HL-60 (cell line): ENCODE measurements around the gene YIF1A.

Source experiments
- DNase-seq, 2 experiments: peaks; one replicate each; pipeline ENCODE4 v3.0.0-alpha.2; 2010 to 2020; ENCODE audit warnings: low read depth in 1 of 2, low spot score in 1 of 2
- H3K27ac ChIP-seq: fragments of 250-450 bp; sonication (Bioruptor Pico); replicated peaks from 2 replicates; pipeline ENCODE4 v1.5.1; 2020; ENCODE audit warnings: mild to moderate bottlenecking, moderate library complexity
- H3K27me3 ChIP-seq: fragments of 250-450 bp; sonication (Bioruptor Pico); 2 replicates; pipeline ENCODE4 v1.5.1; 2021; ENCODE audit warnings: mild to moderate bottlenecking, moderate library complexity; ENCODE audit not compliant: insufficient read depth, poor library complexity, severe bottlenecking
- H3K4me3 ChIP-seq: replicated peaks from 2 replicates; pipeline ENCODE4 v1.5.1; 2011; ENCODE audit warnings: mild to moderate bottlenecking, control low read depth, low read length; ENCODE audit not compliant: insufficient read depth
- CTCF ChIP-seq: IDR thresholded peaks from one replicate; pipeline ENCODE4 v1.5.1; 2011; ENCODE audit warnings: low read length, control low read depth, inconsistent platforms; ENCODE audit not compliant: insufficient read depth
- GABPA ChIP-seq: IDR thresholded peaks from 2 replicates; pipeline ENCODE4 v1.6.1; 2012; ENCODE audit warnings: low read depth
- POLR2AphosphoS5 ChIP-seq: IDR thresholded peaks from 2 replicates; pipeline ENCODE4 v1.6.1; 2012; ENCODE audit warnings: low read depth
- SPI1 ChIP-seq: IDR thresholded peaks from 2 replicates; pipeline ENCODE4 v1.6.1; 2012; ENCODE audit warnings: low read depth, mild to moderate bottlenecking, borderline replicate concordance
- TF ChIP-seq, protein P1 (sequence below): IDR thresholded peaks from 2 replicates; pipeline ENCODE4 v1.6.1; 2012; ENCODE audit warnings: low read depth; ENCODE audit not compliant: insufficient replicate concordance

Gene YIF1A

DNA sequence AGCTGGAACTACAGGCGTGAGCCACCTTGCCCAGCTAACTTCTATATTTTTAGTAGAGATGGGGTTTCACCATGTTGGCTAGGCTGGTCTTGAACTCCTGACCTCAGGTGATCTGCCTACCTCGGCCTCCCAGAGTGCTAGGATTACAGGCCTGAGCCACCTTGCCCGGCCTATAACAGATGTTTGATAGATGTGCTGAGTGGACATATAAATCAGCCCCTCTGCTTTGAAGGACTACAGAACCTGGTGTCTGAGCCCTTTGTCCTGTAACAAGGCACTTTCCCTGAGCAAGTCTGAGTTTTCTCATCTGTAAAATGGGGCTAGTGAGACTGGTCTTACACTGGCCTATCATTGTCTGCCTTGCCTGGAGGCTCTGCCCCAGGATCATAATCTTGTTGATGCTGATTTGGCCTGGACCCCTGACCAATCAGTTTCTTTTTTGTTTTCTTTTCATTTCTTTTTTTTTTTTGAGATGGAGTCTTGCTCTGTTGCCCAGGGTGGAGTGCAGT lies 40.3 kb upstream of the YIF1A start:
- Histone ChIP-seq H3K27me3 (no peaks in the 10 kb centered on the region), H3K4me3 (no peak overlapping the region), H3K27ac (no peak overlapping the region)
- DNase-seq, result no peak
- TF ChIP-seq GABPA (no peak), POLR2AphosphoS5 (no peak), CTCF (no peak), SPI1 (no peak)
- TF ChIP-seq, protein P1, sequence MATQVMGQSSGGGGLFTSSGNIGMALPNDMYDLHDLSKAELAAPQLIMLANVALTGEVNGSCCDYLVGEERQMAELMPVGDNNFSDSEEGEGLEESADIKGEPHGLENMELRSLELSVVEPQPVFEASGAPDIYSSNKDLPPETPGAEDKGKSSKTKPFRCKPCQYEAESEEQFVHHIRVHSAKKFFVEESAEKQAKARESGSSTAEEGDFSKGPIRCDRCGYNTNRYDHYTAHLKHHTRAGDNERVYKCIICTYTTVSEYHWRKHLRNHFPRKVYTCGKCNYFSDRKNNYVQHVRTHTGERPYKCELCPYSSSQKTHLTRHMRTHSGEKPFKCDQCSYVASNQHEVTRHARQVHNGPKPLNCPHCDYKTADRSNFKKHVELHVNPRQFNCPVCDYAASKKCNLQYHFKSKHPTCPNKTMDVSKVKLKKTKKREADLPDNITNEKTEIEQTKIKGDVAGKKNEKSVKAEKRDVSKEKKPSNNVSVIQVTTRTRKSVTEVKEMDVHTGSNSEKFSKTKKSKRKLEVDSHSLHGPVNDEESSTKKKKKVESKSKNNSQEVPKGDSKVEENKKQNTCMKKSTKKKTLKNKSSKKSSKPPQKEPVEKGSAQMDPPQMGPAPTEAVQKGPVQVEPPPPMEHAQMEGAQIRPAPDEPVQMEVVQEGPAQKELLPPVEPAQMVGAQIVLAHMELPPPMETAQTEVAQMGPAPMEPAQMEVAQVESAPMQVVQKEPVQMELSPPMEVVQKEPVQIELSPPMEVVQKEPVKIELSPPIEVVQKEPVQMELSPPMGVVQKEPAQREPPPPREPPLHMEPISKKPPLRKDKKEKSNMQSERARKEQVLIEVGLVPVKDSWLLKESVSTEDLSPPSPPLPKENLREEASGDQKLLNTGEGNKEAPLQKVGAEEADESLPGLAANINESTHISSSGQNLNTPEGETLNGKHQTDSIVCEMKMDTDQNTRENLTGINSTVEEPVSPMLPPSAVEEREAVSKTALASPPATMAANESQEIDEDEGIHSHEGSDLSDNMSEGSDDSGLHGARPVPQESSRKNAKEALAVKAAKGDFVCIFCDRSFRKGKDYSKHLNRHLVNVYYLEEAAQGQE, result no peak

DNA sequence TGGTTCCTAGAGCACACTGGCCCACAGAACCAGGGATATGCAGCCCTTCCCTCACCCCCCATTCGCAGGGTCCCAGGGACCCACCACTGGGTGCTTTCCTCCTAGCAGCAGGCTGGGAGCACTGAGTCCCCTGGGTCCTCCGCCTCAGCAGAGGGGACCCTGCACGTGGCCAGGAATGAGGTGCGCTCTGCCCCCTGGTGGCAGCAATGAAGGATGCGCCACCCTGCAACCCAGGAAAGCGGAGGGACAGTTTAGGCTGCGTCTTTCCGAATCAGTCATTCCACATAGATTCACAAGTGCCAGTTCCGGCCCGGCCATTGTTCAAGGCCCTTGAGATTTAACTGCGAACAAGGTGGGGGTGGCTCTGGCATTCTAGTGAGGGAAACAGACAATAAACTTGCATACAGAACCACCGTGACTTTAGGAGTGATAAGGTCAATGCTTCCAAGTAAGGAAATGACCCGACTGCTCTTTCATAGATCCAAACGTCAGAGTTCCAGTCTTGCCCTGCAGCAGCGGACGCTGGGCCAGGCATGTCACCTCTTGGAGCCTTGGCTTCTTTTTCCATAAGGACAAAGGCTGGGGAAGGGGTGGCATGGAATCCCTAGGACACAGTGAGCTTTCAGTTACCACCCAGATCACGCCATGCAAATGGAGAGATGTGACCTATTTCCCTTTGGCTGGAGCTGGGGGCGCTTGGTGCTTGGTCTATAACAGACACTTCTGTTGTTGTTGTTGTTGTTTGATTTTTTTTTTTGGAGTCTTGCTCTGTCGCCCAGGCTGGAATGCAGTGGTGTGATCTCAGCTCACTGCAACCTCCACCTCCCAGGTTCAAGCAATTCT lies 39.6 kb upstream of the YIF1A start:
- DNase-seq, result peak; percentile 63 to 79
- H3K27ac ChIP-seq, result no peak overlapping the region
- TF ChIP-seq, protein P1, result no peak
- TF ChIP-seq CTCF, result peak; percentile 81

DNA sequence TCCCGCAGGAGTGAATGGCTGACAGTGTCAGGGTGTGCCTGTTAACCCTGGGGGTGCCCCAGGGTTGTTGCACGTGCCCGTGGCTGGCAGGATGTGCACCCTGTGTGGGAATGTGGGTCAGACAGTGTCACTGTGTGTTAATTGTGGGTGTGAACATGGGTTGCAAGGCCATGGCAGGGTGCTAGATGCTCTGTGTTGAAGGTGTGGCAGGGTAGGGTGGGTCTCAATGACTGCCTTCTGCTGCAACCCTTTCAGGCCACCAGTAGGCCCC lies 39.0 kb upstream of the YIF1A start:
- no peak overlapping the region for H3K4me3 ChIP-seq
- TF ChIP-seq GABPA (no peak), CTCF (no peak), POLR2AphosphoS5 (no peak), SPI1 (no peak)
- TF ChIP-seq, protein P1, result no peak
- H3K27me3 ChIP-seq, result no peaks in the 10 kb centered on the region
- H3K27ac ChIP-seq, result no peak overlapping the region
- no peak for DNase-seq

More for the DNA sequence above, 39.6 kb upstream of the YIF1A start:
- no peaks in the 10 kb centered on the region for H3K27me3 ChIP-seq
- H3K4me3 ChIP-seq, result no peak overlapping the region
